GM18909 (cell line): ENCODE measurements around the gene WNT9A.
"Not testable (repeated sequence)": the region's sequence is repeated elsewhere in the genome, so short reads cannot be mapped to it uniquely, and the experiment has no call there.

ENCODE experiments used
- ATAC-seq: cut with Tn5 transposase; IDR thresholded peaks from one replicate; pipeline ENCODE4 v1.9.1; 2021; ENCODE audit warnings: mild to moderate bottlenecking; ENCODE audit not compliant: unreplicated experiment, poor library complexity

The WNT9A gene

GRCh38 chr1:227913764-227914721 lies 33.7 kb downstream of the WNT9A start:
- ATAC-seq, result no peak

- ATAC-seq, result no peak
These were observed 34.4 kb downstream of the WNT9A start for GRCh38 chr1:227913396-227913763.

GRCh38 chr1:227912866-227913265 lies 34.9 kb downstream of the WNT9A start:
- no peak for ATAC-seq

- no peak for ATAC-seq
These were observed 36.4 kb downstream of the WNT9A start for GRCh38 chr1:227911376-227911775.

- no peak for ATAC-seq
These were observed 37.1 kb downstream of the WNT9A start for GRCh38 chr1:227910511-227911153.

- ATAC-seq, result not testable (repeated sequence)
These were observed 37.8 kb downstream of the WNT9A start for GRCh38 chr1:227909923-227910328.

GRCh38 chr1:227909188-227909587 lies 38.5 kb downstream of the WNT9A start:
- no peak for ATAC-seq

- ATAC-seq, result no peak
These were observed 39.4 kb downstream of the WNT9A start for GRCh38 chr1:227908359-227908758.

- no peak for ATAC-seq
These were observed 40.2 kb downstream of the WNT9A start for GRCh38 chr1:227907439-227908015.

GRCh38 chr1:227906550-227907071 lies 41.1 kb downstream of the WNT9A start:
- ATAC-seq, result no peak

- no peak for ATAC-seq
These were observed 41.9 kb downstream of the WNT9A start for GRCh38 chr1:227905573-227906487.

- ATAC-seq, result no peak
These were observed 43.0 kb downstream of the WNT9A start for GRCh38 chr1:227904541-227905335.

- ATAC-seq, result no peak
These were observed 43.9 kb downstream of the WNT9A start for GRCh38 chr1:227903614-227904501.

- ATAC-seq, result no peak
These were observed 44.6 kb downstream of the WNT9A start for GRCh38 chr1:227903061-227903521.

- no peak for ATAC-seq
These were observed 45.1 kb downstream of the WNT9A start for GRCh38 chr1:227902641-227902990.

GRCh38 chr1:227901906-227902640 lies 45.7 kb downstream of the WNT9A start:
- no peak for ATAC-seq

GRCh38 chr1:227901239-227901905 lies 46.4 kb downstream of the WNT9A start:
- no peak for ATAC-seq
